ENCODE results near the gene CLDN9.
A peak's percentile ranks its signal among the peaks of the same experiment; 100 is the strongest.

Gene CLDN9

DNA sequence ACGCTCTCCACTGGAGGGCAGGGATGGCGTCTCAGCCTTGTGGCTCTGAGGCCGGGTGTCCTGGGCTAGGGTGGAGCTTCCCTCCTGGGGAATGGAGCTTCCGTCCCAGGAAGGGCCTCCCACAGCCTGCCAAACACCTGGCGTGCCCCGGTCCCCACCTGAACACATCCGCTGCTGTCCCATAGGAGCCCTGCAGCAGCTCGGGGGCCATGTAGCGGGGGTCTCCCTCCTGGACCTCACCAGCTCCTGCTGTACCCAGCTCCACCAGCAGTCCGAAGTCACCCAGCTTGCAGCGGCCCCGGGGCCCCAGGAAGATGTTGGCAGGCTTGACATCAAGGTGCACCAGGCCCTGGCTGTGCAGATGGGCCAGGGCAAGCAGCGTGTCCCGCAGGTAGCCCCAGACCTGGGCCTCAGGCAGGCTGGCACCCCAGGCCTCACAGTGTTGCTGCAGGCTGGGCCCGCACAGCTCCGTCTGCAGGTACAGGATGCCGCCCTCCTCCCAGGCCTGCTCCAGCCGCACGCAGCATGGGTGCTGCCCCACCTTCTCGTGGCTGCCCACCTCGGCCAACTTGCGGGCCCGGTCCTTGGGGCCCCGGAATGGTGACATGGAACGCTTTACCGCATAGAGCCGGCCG, 37.4 kb upstream of the CLDN9 start:
- no peak for DNase-seq

DNA sequence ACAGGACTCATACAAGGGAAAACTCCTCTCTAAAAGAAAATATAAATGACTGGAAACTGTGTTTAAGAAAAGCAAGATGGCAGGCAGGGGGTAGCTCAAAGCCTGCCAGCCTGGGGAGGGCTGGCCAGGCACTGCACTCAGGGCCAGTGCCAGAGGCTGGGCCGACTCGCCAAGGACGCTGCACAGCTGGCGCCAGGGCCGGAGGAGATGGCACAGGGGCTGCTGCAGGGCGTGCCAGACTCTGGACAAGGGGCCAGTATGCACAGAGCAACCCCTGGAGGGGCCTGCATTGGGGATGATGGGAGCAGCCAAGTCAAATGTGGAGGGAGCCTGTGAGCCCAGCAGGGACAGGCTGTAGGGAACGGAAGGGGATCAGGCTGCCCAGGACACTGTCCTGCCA, 36.5 kb upstream of the CLDN9 start:
- no peak for DNase-seq

DNA sequence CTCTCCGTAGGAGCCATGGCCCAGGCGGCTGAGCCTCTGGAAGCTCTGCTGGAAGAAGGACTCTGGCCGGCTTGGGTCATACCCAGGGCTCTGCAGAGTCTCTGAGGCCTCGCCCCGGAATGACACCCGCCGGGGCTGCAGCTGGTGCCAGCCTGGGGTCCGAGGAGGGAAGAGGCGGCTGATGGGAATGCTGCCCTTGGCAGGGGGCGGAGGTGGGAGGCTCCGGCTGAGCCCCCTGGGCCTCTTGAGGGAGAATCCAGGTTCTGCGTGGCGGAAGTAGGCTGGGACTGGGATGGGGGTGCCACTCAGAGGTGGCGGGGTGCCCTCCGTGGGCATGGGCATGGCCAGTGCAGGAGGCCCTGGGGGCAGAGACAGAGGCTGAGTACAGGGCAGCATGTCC, 36.0 kb upstream of the CLDN9 start:
- no peak for DNase-seq

DNA sequence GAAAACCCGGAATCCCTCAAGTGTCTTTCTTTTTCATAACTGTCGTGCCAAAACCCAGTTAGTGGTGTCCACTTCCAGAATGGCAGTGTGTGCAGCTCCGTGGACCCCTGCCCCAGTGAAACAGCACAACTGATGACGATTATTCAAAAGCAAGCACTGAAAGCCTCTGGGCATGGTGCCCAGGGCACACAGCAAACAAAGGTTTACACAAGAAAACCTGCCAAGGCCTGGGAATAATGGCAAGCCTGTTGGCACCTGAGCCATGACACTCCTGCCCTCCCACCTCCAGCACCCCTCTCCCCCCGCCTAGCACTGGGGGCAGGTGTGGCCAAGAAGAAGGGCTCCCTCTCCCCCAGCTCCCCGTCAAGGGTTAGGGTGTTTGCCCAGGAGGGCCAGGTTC, 35.3 kb upstream of the CLDN9 start:
- no peak for DNase-seq

DNA sequence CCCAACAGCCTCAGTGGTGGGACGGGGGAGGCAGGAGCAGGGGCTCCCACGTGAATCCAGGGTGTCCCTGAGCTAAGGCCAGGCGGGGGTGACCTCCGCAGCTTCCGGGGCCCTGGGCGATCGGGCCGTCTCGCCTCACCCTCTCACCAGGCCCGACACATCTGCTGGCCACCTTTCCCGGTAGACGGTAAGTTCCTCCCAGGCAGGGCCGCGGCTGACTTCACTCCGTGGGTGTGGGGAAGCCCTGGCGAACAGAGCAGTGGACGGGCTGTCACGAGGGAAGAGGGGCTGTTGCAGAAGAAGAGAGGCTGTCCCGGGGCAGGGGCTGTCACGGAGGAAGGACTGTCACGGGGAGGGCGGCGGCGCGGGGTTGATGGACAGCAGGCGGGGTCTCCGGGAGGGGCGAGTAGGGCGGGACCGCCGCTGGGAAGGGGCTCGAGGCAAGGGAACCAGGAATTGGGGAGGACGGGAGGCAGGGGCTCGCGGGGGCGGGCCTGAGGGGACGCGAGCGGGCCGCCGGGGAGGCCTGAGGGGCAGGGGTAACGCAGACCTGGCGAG, 33.0 kb upstream of the CLDN9 start:
- DNase-seq: no peak

DNA sequence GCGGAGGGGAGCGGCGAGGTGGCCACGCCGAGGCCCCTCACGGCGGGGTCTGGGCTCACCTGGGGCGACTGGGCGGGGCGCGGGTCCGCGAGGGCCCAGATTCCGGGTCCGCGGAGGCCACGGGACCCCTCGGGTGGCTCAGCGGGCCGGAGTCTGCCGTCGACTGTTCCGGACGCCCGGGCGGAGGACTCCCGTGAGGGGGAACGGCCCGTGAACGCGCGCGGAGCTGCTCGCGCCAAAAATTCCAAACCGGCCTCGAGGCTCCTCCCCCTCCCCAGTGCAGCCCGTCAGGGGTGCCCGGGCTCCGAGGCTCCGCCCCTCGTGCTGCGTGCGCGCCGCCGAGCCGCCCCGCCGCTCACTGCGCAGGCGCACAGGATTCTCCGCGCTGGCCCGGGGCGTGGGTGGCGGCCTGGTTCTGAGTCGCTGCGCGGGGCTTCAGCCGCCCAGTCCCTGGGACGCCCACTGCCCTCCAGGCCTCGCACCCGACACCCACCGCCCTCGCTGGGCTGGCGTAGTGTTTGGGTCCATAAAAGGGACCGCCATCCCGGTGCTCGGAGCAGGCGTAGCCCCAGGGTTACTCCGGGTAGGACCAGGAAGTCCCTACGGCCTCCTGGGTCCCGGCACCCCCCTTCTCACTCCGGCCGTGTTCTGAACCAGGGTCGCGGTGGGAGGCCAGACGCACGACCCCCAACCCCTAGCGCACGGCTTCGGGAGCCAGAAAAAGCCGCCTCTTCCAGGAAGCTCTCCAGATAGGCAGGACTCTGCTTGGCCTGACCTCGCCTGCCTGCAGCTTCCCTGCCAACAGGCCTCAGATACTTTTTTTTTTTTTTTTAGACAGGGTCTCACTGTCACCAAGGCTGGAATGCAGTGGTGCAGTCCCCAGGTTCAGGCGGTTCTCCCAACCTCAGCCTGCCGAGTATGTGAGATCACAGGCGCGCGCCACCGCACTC, 32.2 kb upstream of the CLDN9 start, which contains the start of gene PKMYT1:
PKMYT1 (minus strand) TSS at position 220 of the 950 bp plus-strand sequence. CDS start 789 bp downstream, outside the sequence.
- DNase-seq: peak; percentile 41

DNA sequence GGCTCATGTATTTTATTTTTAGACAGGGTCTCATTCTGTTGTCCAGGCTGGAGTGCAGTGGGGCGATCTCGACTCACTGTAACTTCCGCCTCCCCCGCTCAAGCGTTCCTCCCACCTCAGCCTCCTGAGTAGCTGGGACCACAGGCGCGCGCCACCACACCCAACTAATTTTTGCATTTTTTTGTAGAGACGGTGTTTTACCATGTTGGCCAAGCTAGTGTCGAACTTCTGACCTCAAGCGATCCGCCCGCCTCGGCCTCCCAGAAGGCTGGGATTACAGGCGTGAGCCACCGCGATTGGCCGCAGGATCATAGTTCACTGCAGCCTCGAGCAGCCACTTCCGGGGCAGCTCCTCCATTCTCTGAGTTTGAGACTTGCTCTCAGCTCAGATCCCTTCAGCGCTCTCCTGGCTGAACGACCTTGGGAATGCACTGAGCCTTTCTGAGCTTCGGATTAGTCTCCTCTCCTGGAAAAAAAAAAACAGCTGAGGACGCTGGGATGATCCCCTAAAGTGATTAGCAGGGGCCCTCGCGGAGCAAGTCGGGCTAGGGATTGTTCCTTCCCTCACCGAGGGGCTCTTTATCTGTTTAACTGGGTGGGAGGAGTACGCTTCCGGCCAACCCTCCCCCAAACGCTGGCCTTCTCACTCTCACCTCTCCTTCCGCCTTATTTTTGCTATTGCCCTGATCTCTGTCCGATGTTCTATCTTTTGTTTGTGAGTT, 31.4 kb upstream of the CLDN9 start:
- no peak for DNase-seq

DNA sequence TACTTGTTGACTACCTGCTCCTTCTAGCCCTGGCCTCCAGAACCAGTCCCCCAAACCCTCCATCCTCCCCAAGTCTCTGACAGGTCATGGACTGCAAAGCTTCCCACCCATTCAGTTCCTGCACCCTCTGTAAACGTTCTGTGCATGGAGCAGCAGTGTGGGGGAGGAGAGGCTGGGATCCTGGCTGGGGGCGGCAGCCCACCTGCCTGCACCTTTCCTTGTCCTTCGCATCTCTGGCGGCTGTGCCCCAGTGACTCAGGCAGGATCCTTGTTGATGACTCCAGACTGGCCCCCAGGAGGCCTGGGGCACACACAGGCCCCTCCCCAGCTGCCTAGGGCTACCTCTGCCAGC, 30.8 kb upstream of the CLDN9 start:
- no peak for DNase-seq

DNA sequence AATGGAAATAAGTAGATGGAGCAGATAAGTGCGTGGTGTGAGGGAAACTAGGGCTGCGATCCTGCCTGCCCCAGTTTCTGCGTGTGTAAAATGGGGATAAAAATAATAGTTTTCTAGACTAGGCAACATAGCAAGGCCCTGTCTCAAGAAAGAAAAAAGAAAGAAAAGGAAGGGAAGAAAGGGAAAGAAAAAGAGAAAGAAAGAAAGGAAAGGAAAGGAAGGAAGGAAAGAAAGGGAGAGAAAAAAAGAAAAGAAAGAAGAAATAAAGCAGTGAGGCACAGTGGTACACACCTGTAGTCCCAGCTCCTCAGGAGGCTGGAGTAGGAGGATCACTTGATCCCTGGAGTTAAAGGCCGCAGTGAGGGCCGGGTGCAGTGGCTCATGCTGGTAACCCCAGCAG, 30.3 kb upstream of the CLDN9 start:
- no peak for DNase-seq

DNA sequence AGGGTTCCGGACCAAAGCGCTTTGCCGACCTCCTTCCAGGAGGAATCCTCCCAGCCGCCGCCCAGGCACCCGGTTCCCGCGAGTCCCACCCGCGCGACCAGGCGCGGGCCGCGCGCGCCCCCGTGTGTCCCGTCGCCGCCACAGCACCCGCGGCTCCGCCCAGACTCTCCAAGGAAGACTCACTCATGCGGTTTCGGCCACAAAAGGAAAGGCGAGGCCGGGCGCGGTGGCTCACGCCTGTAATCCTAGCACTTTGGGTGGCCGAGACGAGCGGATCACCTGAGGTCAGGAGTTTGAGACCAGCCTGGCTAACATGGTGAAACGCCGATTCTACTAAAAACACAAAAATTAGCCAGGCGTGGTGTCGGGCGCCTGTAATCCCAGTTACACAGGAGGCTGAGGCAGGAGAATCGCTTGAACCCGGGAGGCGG, 29.0 kb upstream of the CLDN9 start:
- peak; percentile 20 for DNase-seq

DNA sequence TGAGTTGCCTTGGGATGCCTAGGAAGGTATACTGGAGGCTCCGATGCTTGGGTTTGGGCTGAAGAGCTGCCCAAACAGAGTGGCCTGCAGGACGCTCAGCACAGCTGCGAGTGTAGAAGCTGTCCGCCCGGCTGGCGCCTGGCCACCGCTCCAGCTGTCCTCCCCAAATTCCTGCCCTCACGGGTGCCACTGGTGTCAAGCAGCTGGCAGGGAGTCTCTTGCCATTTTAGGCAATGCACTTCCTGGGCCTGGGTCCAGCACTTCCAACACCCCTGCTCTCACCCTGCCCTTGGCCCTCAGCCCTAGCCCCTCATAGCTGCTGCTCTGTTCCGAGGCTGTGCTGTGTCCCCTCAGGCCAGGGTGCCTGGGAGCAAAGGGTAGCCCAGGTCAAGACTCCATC, 27.3 kb upstream of the CLDN9 start:
- peak; percentile 49 for DNase-seq

DNA sequence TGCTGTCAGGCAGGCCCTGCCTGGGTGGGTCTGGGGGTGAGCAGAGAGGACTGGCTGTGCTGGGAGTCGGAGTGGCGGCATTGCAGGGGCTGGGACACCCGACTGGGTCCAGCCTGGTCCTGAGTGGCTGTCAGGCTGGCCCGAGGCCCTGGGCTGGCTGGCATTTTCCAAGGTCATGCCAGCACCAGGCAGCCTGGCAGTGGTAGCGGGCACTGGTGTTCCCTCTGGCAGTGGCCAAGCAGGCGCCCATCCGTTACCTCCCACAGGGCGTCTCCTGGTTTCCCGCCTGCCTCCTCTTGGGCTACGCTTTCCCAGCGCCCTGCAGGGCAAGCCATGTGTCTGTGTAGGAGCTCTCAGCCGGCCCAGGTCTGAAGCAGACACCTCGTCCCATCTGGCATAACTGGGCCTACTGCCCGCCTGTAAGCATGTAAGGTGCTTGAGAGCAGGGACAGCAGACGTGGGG, 26.8 kb upstream of the CLDN9 start:
- peak; percentile 93 for DNase-seq

DNA sequence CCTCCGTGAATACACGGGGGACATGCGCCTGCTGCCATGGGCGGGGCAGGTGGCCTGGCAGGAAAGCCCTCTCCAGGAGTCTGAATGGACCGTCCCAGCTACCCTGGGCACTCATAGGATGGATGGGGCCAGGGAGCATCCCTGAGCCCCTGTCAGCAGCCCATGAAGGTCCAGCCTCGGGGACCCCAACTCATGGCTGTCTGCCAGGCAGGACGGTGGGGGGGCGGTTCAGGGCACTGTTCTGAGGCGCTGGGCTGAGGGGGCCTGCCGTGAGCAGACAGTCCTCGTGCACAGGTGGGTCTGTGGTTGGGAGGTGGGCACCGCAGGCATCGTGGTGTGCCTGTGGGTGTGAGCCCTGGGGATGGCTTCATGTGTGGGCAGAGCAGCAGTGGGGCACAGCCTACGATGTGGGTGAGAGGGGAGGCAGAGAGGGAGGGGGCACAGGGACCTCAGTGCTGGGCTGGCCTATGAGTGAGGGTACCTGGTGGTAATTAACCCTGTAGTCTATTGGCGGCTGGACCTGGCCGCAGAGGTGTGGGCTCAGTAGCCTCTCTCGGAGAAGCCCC, 26.0 kb upstream of the CLDN9 start:
- DNase-seq: no peak

DNA sequence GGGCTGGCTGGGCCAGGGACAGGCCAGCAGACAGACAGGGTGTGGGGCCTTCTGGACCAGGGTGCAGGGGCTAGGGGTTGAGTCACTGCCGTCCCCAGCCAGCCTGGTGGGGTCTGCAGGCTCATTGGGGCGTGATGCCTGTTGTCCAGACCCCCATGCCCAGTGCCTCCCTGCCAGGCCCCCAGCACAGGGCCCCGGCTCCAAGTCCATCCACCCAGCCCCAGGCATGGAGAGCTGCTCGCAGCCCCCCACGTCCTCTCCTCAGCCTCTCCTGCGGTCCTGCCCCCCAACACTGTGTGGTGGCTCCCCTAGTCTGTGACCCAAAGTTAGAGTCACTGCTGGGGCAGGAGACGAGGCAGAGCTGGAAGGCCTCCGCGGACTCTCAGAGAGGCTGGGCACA, 25.4 kb upstream of the CLDN9 start:
- no peak for DNase-seq

DNA sequence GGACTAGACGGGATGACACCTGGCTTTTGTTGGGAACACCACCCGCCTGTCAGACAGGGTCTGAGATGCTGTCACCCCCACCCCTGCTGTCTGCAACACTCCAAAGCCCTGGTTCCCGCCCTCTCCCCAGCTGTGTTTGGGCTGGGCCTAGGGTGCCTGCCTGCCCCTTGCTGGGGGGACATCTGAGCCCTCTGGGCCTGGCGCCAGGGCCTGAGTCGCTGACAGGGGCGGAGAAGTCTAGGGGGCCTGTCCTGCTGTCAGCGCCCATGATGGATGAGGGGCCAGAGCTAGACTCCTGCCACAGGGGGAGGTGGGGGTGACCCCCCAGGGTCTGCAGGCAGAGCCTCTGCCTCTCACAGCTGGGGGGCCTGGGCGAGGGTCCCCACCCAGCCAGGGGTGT, 24.9 kb upstream of the CLDN9 start:
- DNase-seq: peak; percentile 60

DNA sequence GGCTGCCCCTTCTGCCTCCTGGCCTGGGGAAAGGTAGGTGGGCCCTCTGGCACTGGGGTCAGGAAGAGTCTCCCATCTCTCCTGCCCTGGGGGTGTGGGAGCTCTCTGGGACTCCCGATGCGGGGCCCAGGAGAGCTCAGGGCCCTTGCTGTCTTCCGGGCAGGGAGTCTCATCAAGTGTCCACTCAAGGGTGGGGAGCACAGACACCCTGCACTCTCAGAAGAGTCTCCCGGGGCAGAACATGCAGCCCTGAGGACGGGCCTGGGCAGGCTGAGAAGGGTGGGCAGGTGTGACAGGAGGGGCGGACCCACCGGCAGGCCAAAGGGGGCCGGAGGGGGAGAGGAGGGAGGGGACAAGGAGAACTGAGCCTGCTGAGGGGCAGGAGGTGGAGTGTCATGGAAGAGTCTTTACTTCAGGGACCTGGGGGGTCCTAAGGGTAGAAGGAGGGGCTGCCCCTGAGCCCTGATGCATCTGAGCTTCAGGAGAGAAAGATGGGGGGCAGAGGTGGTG, 24.1 kb upstream of the CLDN9 start:
- DNase-seq: no peak

DNA sequence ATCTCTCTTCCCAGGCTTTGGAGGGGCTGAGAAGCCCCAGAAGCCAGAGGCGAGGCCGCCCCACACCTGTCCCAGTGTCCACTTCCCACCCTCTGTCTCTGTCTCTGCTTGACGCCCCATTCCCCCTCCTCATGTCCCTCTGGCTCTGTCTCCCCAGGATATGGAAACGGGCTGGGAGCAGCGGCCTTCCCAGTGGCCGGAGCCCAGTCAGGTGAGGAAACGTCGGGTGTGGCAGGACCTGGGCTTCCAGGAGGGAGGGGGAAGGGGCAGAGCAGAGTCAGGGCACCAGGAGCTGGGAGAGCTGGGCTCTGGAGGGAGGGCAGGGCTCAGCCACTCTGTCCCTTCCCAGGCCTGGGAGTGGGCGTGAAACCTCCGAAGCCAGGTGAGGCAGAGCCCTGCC, 21.8 kb upstream of the CLDN9 start:
- DNase-seq: no peak

DNA sequence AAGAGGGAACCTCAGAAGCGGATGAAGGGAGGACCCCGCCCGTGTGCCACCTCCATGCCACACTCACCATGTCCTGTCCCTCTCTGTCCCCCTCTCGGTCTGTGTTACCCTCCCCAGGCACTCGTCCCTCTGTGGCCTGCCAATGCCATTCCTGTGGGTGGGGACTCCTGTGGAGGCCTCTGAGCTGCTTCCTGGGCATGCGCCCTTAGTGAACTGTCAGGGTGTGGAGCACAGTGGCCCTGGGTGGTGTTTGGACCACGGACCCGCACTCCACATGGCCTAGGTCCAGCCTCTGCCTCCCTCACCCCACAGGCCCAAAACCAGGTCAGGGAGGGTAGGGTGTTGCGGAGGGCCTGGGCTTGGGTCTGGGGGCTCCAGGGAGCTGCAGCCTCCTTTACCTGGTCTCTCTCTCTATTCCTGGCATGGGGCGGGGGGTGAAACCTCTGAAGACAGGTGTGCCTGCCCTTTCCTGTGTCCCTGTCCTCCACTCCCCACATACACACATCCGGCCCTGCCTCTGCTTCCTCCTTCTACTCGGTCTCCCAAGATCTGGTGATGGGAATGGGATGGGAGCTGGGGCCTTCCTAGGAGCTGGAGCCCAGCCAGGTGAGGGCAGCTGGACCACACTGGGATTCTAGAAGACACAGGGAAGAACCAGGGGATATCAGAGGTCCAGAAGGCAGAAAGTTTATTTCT, 21.0 kb upstream of the CLDN9 start:
- DNase-seq: no peak

DNA sequence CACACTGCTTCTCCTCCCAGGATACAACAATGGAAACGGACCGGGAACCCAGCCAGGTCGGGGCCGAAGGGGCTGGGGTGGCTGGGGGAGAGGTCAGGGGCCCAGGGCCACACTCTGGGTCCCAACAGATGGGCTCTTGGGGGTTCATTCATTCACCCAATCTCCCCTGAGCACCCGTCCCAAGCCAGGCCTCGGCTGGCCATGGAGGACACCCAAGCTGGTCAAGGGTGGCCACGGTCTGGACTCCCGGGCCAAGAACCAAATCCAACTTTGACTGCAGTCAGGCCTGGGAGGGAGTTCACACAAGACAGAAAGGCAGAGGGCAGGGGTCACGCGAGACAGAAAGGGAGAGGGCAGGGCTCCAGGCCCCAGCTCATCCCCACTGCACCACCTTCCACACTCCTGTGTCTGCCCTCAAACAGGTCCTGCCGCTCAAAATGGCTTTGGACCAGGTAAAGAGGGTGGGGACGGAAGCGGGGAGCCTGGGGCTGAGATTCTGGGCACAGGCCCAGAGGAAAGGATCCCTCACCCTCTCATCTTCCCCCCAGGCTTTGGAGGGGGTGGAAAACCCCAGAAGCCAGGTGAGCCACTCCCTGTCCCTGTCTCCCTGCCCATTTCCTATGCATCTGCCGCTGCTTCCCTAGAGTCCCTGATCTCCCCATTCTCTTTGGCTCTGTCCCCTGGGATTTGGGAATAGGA, 20.2 kb upstream of the CLDN9 start:
- DNase-seq: no peak

DNA sequence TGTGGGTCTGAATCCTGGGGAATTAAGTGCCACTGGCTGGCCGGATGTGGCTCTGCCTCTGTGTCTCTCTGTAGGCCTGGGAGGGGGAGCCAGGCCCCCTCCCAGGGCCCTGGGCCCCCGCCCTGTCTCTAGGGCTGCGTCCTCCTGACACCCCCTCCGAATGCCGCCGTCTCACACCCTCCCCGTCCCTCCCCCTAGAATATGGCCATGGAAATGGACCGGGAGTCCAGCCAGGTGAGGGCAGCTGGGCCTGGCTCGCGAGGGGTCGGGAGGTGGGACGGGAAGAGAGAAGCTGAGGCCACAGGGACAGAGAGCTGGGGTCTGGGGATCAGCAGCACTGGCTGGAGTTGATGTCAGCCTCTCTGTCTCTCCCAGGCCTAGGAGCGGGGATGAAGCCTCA, 16.4 kb upstream of the CLDN9 start:
- no peak for DNase-seq

DNA sequence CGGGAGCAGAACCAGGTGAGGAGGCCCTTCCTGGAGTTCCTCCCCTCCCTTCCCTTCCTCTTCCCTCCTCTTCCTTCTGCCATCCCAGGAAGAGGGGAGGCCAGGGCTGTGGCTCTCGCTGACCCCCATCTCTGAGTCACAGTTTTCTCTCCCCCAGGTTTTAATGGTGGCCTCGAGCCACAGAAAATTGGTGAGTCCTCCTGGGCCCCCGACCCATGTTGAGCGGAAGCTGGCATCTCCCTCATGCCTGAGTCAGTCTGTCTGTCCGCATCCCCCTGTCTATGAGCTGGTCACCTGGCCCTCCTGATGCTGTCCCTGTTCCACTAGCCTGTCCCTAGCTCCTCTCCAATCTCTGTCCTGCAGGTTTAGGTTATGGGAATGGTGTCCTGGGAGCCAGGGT, 12.8 kb upstream of the CLDN9 start:
- DNase-seq: no peak

Data from DMS 273 treated with DMSO at 0.1 percent for 48 hours (cell line).